Activated CD4-positive, alpha-beta T cell treated with anti-CD3 and anti-CD28 coated beads, Interleukin-2, amount 10 ng/mL, durations not matched to agents 24 days and 14 days (primary cell): ENCODE results near the gene GAB2. TPM values are rescaled to one million over a fixed set of nuclear protein-coding genes. Genes with fewer than 3 reads are reported as not detected.
A peak's percentile ranks its signal among the peaks of the same experiment; 100 is the strongest.

Experiments used
- DNase-seq: peaks from one replicate; pipeline ENCODE4 v3.0.0; 2022
- H3K27ac Mint-ChIP-seq: one replicate; pipeline ENCODE4 v1.8.0; 2022; ENCODE audit warnings: mild to moderate bottlenecking, mixed read lengths
- H3K27me3 Mint-ChIP-seq: one replicate; pipeline ENCODE4 v1.8.0; 2022; ENCODE audit warnings: mixed read lengths
- H3K36me3 Mint-ChIP-seq: one replicate; pipeline ENCODE4 v1.8.0; 2022; ENCODE audit warnings: low read depth, mild to moderate bottlenecking, mixed read lengths
- H3K4me1 Mint-ChIP-seq: one replicate; pipeline ENCODE4 v1.8.0; 2021; ENCODE audit warnings: mixed read lengths
- H3K4me3 Mint-ChIP-seq: one replicate; pipeline ENCODE4 v1.8.0; 2022; ENCODE audit warnings: mild to moderate bottlenecking, moderate library complexity, mixed read lengths
- H3K9me3 Mint-ChIP-seq: one replicate; pipeline ENCODE4 v1.8.0; 2021; ENCODE audit warnings: mixed read lengths
- intact Hi-C: fragments of 100-400 bp; cut with micrococcal nuclease; formaldehyde crosslinking; loops from one replicate; pipeline ENCODE4 v1.15.1; 2023
- total RNA-seq: library from RNA; stranded (reverse); gene quantifications from 2 replicates; pipeline ENCODE4 v1.2.3, GENCODE V29; 2022

GAB2 gene
- total RNA-seq, 1 donor from 2014 or later: 16.1 TPM

- Mint-ChIP-seq H3K27ac (no peak overlapping the region), H3K9me3 (no peaks in the 10 kb centered on the region), H3K36me3 (peaks cover 13% of the 10 kb centered on the region), H3K4me3 (no peak overlapping the region), H3K27me3 (no peaks in the 10 kb centered on the region), H3K4me1 (no peaks in the 10 kb centered on the region)
- DNase-seq: no peak
- intact Hi-C loops: no loop called here
Measured at GRCh38 chr11:78444726-78445125, 27.1 kb upstream of the GAB2 start.

- no peak for DNase-seq
- H3K4me1 Mint-ChIP-seq: no peaks in the 10 kb centered on the region
- no peak overlapping the region for H3K4me3 Mint-ChIP-seq
- H3K27ac Mint-ChIP-seq: no peak overlapping the region
- H3K36me3 Mint-ChIP-seq: peaks cover 15% of the 10 kb centered on the region
- no peaks in the 10 kb centered on the region for H3K9me3 Mint-ChIP-seq
- intact Hi-C loops: no loop called here
- H3K27me3 Mint-ChIP-seq: no peaks in the 10 kb centered on the region
Measured at GRCh38 chr11:78441956-78442355, 24.3 kb upstream of the GAB2 start.

- H3K9me3 Mint-ChIP-seq: no peaks in the 10 kb centered on the region
- no peak for DNase-seq
- H3K4me3 Mint-ChIP-seq: no peak overlapping the region
- no peak overlapping the region for H3K27ac Mint-ChIP-seq
- no peaks in the 10 kb centered on the region for H3K4me1 Mint-ChIP-seq
- no peaks in the 10 kb centered on the region for H3K27me3 Mint-ChIP-seq
- intact Hi-C loops: no loop called here
- H3K36me3 Mint-ChIP-seq: peaks cover 14% of the 10 kb centered on the region
Measured at GRCh38 chr11:78438298-78438975, 20.8 kb upstream of the GAB2 start.

GRCh38 chr11:78432956-78433355 is 15.3 kb upstream of the GAB2 start:
- intact Hi-C loops: loop anchor here (2.0 kb wide), 1 partner anchor 14 kb away; no protein-coding TSS in a partner anchor
- no peak for DNase-seq
- H3K4me1 Mint-ChIP-seq: peaks cover 14% of the 10 kb centered on the region

GRCh38 chr11:78432058-78432515 is 14.5 kb upstream of the GAB2 start:
- H3K4me1 Mint-ChIP-seq: peaks cover 21% of the 10 kb centered on the region
- no peak overlapping the region for H3K27ac Mint-ChIP-seq
- peak; percentile 72 for DNase-seq
- no peaks in the 10 kb centered on the region for H3K9me3 Mint-ChIP-seq
- H3K36me3 Mint-ChIP-seq: peaks cover 9% of the 10 kb centered on the region
- no peaks in the 10 kb centered on the region for H3K27me3 Mint-ChIP-seq
- no peak overlapping the region for H3K4me3 Mint-ChIP-seq
- intact Hi-C loops: loop anchor here (2.0 kb wide), 1 partner anchor 13 kb away; no protein-coding TSS in a partner anchor

More at GRCh38 chr11:78432956-78433355, 15.3 kb upstream of the GAB2 start:
- Mint-ChIP-seq H3K4me3 (no peak overlapping the region), H3K27ac (no peak overlapping the region), H3K27me3 (no peaks in the 10 kb centered on the region), H3K36me3 (peaks cover 11% of the 10 kb centered on the region), H3K9me3 (no peaks in the 10 kb centered on the region)

- no peak overlapping the region for H3K4me3 Mint-ChIP-seq
- intact Hi-C loops: loop anchor here (5.0 kb wide), 1 partner anchor 87 kb away; no protein-coding TSS in a partner anchor
- H3K27ac Mint-ChIP-seq: no peak overlapping the region
- peaks cover 15% of the 10 kb centered on the region for H3K36me3 Mint-ChIP-seq
- no peaks in the 10 kb centered on the region for H3K27me3 Mint-ChIP-seq
- H3K4me1 Mint-ChIP-seq: peaks cover 35% of the 10 kb centered on the region
- no peaks in the 10 kb centered on the region for H3K9me3 Mint-ChIP-seq
- peak; percentile 71 for DNase-seq
Measured at GRCh38 chr11:78429660-78430059, 12.0 kb upstream of the GAB2 start.

GRCh38 chr11:78429209-78429608 is 11.6 kb upstream of the GAB2 start:
- DNase-seq: no peak
- Mint-ChIP-seq H3K4me1 (peaks cover 40% of the 10 kb centered on the region), H3K27ac (no peak overlapping the region), H3K9me3 (no peaks in the 10 kb centered on the region), H3K36me3 (peaks cover 17% of the 10 kb centered on the region), H3K27me3 (no peaks in the 10 kb centered on the region), H3K4me3 (no peak overlapping the region)
- intact Hi-C loops: loop anchor here (5.0 kb wide), 1 partner anchor 87 kb away; no protein-coding TSS in a partner anchor

GRCh38 chr11:78428773-78429172 is 11.2 kb upstream of the GAB2 start:
- Mint-ChIP-seq H3K4me3 (no peak overlapping the region), H3K36me3 (peaks cover 17% of the 10 kb centered on the region), H3K4me1 (peaks cover 44% of the 10 kb centered on the region), H3K9me3 (no peaks in the 10 kb centered on the region), H3K27me3 (no peaks in the 10 kb centered on the region), H3K27ac (no peak overlapping the region)
- DNase-seq: no peak
- intact Hi-C loops: loop anchor here (5.0 kb wide), 1 partner anchor 86 kb away; no protein-coding TSS in a partner anchor

- DNase-seq: no peak
- H3K9me3 Mint-ChIP-seq: no peaks in the 10 kb centered on the region
- no peak overlapping the region for H3K27ac Mint-ChIP-seq
- peak overlapping the region; percentile 18 for H3K4me3 Mint-ChIP-seq
- intact Hi-C loops: loop anchor here (5.0 kb wide), 1 partner anchor 86 kb away; no protein-coding TSS in a partner anchor
- no peaks in the 10 kb centered on the region for H3K27me3 Mint-ChIP-seq
- H3K36me3 Mint-ChIP-seq: peaks cover 17% of the 10 kb centered on the region
- H3K4me1 Mint-ChIP-seq: peaks cover 44% of the 10 kb centered on the region
Measured at GRCh38 chr11:78428266-78428636, 10.6 kb upstream of the GAB2 start.

GRCh38 chr11:78427615-78428265 is 10.1 kb upstream of the GAB2 start:
- peak overlapping the region; percentile 67 for H3K27ac Mint-ChIP-seq
- H3K9me3 Mint-ChIP-seq: no peaks in the 10 kb centered on the region
- no peak for DNase-seq
- H3K4me3 Mint-ChIP-seq: peak overlapping the region; percentile 40
- peaks cover 44% of the 10 kb centered on the region for H3K4me1 Mint-ChIP-seq
- intact Hi-C loops: loop anchor here (1.0 to 5.0 kb wide), 2 partner anchors 9 to 85 kb away; no protein-coding TSS in a partner anchor
- H3K36me3 Mint-ChIP-seq: peaks cover 17% of the 10 kb centered on the region
- no peaks in the 10 kb centered on the region for H3K27me3 Mint-ChIP-seq

GRCh38 chr11:78426845-78427244 is 9.2 kb upstream of the GAB2 start:
- H3K4me1 Mint-ChIP-seq: peaks cover 45% of the 10 kb centered on the region
- H3K27me3 Mint-ChIP-seq: no peaks in the 10 kb centered on the region
- H3K4me3 Mint-ChIP-seq: no peak overlapping the region
- intact Hi-C loops: loop anchor here (1.0 to 5.0 kb wide), 2 partner anchors 9 to 85 kb away; no protein-coding TSS in a partner anchor
- H3K36me3 Mint-ChIP-seq: peaks cover 21% of the 10 kb centered on the region
- H3K27ac Mint-ChIP-seq: no peak overlapping the region
- DNase-seq: no peak
- no peaks in the 10 kb centered on the region for H3K9me3 Mint-ChIP-seq

- peaks cover 22% of the 10 kb centered on the region for H3K36me3 Mint-ChIP-seq
- H3K4me3 Mint-ChIP-seq: no peak overlapping the region
- H3K4me1 Mint-ChIP-seq: peaks cover 54% of the 10 kb centered on the region
- intact Hi-C loops: loop anchor here (2.0 to 5.0 kb wide), 2 partner anchors 39 to 83 kb away; no protein-coding TSS in a partner anchor
- no peaks in the 10 kb centered on the region for H3K27me3 Mint-ChIP-seq
- H3K9me3 Mint-ChIP-seq: no peaks in the 10 kb centered on the region
- no peak for DNase-seq
- no peak overlapping the region for H3K27ac Mint-ChIP-seq
Measured at GRCh38 chr11:78425399-78426070, 7.9 kb upstream of the GAB2 start.

GRCh38 chr11:78424334-78425270 is 7.0 kb upstream of the GAB2 start:
- intact Hi-C loops: loop anchor here (2.0 to 5.0 kb wide), 2 partner anchors 40 to 82 kb away; no protein-coding TSS in a partner anchor
- H3K36me3 Mint-ChIP-seq: peaks cover 22% of the 10 kb centered on the region
- H3K4me3 Mint-ChIP-seq: peak overlapping the region; percentile 50
- DNase-seq: peak; percentile 69
- H3K27ac Mint-ChIP-seq: peak overlapping the region; percentile 31
- no peaks in the 10 kb centered on the region for H3K9me3 Mint-ChIP-seq
- H3K4me1 Mint-ChIP-seq: peaks cover 57% of the 10 kb centered on the region
- H3K27me3 Mint-ChIP-seq: no peaks in the 10 kb centered on the region
